ENCODE results near the gene LRRTM3. TPM values are rescaled to one million over a fixed set of nuclear protein-coding genes. Genes with fewer than 3 reads are reported as not detected.

The LRRTM3 gene
- total RNA-seq, 1 donor from 2014 or later = not detected

DNA sequence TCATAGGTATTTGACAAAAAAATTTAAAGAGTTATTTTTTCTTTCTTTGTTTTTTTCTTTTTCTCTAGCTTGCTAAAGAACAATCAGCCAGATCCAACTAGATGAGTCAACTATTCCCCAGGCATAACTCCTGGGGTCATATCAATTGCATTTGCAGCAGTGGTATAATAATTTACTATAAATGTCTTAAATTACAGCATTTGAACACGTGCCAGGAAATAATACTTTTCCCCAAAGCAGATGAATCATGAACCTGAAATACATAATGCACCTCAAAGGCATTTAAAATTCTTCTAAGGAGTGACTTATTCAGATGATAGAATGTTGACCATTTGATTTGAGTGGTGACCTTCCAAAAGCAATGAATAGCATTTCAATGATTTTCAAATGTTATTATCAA is 190.1 kb downstream of the LRRTM3 start:
- intact Hi-C loops (cut with micrococcal nuclease) = no loop called here

DNA sequence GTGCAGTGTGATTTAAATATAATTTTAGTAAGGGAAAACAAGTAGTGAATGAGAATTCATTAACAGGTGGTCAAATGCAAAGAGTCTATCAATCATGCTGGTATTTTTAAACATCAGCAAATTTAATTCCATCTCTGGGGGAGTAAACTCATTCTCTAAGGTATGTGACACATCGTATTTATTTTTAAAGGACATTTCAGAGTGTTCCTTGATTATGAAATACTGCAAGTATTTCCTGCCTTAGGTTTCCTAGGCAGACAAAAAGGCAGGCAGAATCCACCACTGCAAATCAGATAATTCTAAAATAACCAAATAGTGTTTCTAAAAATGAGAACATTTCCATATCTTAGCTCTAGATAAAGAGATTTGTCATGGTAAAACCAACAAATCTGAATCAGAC is 193.8 kb downstream of the LRRTM3 start:
- intact Hi-C loops (cut with micrococcal nuclease) = no loop called here

DNA sequence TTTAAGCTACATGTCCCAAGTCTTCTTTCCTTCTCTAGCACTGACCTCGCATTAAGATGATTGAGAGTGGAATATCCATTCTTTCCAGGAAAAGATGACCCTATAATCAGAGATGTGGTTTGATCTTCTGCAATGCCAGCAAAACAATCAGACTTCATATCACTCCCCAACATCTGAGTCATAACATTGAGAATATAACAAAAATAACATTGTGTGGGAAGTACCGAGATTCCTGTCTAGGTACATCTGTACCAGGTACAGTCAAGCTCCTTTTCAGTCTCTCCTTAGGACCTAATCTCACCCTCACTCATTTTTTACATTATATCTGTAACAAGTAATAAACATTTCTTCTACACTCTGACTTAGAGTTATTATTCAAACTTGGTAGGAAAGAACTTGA is 201.6 kb downstream of the LRRTM3 start:
- intact Hi-C loops (cut with micrococcal nuclease) = no loop called here

DNA sequence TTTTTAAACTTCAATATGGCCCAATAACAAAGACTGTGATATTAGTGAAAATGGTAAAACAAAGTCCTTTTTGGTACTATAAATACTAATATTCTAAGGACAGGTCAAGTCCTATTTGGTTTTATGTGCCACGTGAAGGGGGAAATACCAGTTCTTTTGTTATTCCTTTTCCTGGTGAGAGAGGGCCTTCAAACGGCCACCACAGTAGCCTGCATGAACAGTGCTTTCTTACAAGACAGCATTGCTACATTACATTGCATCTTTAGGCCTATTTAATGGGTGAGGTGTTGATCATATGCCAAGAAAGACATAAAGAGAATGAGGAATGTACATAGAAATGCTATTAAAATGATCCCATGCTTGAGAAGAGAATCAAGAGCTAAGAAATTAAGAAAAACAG is 214.8 kb downstream of the LRRTM3 start:
- intact Hi-C loops (cut with micrococcal nuclease) = no loop called here

DNA sequence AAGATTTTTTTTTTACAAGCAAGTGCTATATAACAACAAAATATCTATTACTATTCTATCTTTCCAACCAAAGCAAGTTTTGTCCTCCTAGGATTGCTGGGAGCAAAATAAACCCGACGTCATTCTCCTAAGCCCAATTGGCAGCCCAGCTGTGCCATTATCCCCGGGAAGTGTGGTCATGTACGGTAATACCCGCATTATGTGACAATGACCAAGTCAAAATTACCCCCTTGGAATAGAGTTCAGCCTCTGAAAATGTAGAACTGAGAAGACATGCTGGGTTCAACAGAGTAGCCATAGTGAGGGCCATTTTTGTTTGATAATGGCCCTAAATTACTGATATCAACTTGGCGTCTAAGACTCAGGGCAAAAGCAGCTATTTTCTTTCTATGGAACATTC is 215.5 kb downstream of the LRRTM3 start:
- intact Hi-C loops (cut with micrococcal nuclease) = no loop called here

DNA sequence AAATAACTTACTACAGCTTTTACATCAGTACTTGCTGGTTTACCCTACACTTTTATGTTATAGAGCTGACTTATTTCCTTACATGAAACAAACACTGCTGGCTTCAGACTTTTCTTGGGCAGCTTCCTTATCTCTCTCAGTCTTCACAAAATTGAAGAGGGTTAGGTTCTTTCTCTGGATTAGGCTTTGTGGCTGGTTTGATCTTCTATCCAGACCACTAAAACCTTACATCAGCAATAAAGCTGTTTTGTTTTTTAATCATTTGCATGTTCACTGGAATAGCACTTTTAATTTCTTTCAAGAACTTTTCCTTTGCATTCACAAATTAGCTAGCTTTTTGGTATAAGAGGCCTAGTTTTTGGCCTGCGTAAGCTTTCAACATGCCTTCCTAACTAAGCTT is 218.7 kb downstream of the LRRTM3 start:
- intact Hi-C loops (cut with micrococcal nuclease) = no loop called here

Measured in T-helper 2 cell treated with Interferon-gamma antibody and Interleukin-4, amounts not matched to agents 100 ng/mL and 5 ng/mL, for 36 hours (primary cell).